ENCODE measurements around the gene ACTRT2. TPM values are rescaled to one million over a fixed set of nuclear protein-coding genes. Genes with fewer than 3 reads are reported as not detected.

ACTRT2 gene
- total and polyA plus RNA-seq, 7 experiments from 2014 or later: not detected

GRCh38 chr1:3070644-3071564 lies 49.6 kb downstream of the ACTRT2 start:
- intact Hi-C loops (cut with micrococcal nuclease): loop anchor here in 1 of 2 donors (10.0 kb wide), 1 partner anchor 56 kb away; no protein-coding TSS in a partner anchor
- peaks cover 0 to 2% (median 0%) of the 10 kb centered on the region in 5 donors for H3K36me3 Mint-ChIP-seq
- ATAC-seq: no peak
- peak overlapping the region in 4 of 10 donors; percentile 46 to 76 (median 62) for H3K4me3 Mint-ChIP-seq
- Histone ChIP-seq H3K4me1 (ENCODE audit: control insufficient read depth in 2 of 2, insufficient read depth in 2 of 2, low read length in 2 of 2) (no peaks in the 10 kb centered on the region), H3K27ac (ENCODE audit: low read depth, low read length) (no peak overlapping the region), H3K36me3 (ENCODE audit: control insufficient read depth in 2 of 3, insufficient read depth in 3 of 3, low read length in 3 of 3) (no peaks in the 10 kb centered on the region), H3K9me3 (ENCODE audit: control insufficient read depth in 2 of 3, low read length in 3 of 3) (no peaks in the 10 kb centered on the region), H3K27me3 (ENCODE audit: control insufficient read depth in 2 of 2, insufficient read depth in 2 of 2, low read length in 2 of 2) (no peaks in the 10 kb centered on the region), H3K4me3 (ENCODE audit: low read length) (no peak overlapping the region)
- no peak overlapping the region for H3K27ac Mint-ChIP-seq
- peaks cover 0 to 7% (median 2%) of the 10 kb centered on the region in 7 donors for H3K4me1 Mint-ChIP-seq
- H3K27me3 Mint-ChIP-seq: peaks cover 0 to 33% (median 14%) of the 10 kb centered on the region in 5 donors
- no peaks in the 10 kb centered on the region for H3K9me3 Mint-ChIP-seq
- CTCF ChIA-PET: no interaction called here
- DNase-seq: peak in 1 of 9 donors; percentile 7
- POLR2A ChIA-PET: no interaction called here

GRCh38 chr1:3071565-3072390 lies 50.5 kb downstream of the ACTRT2 start:
- H3K27ac ChIP-seq (ENCODE audit: low read depth, low read length): no peak overlapping the region
- Mint-ChIP-seq H3K27ac (no peak overlapping the region), H3K36me3 (peaks cover 0 to 2% (median 0%) of the 10 kb centered on the region in 5 donors), H3K27me3 (peaks cover 0 to 30% (median 14%) of the 10 kb centered on the region in 5 donors), H3K4me1 (peaks cover 0 to 7% (median 2%) of the 10 kb centered on the region in 7 donors), H3K9me3 (no peaks in the 10 kb centered on the region), H3K4me3 (peak overlapping the region in 5 of 10 donors; percentile 16 to 76 (median 29))
- peak in 1 of 9 donors; percentile 6 for DNase-seq
- ChIA-PET CTCF (no interaction called here), POLR2A (no interaction called here)
- no peak for ATAC-seq
- no peaks in the 10 kb centered on the region for H3K9me3 ChIP-seq (ENCODE audit: control insufficient read depth in 2 of 3, low read length in 3 of 3)
- no peak overlapping the region for H3K4me3 ChIP-seq (ENCODE audit: low read length)
- H3K27me3 ChIP-seq (ENCODE audit: control insufficient read depth in 2 of 2, insufficient read depth in 2 of 2, low read length in 2 of 2): no peaks in the 10 kb centered on the region
- no peaks in the 10 kb centered on the region for H3K36me3 ChIP-seq (ENCODE audit: control insufficient read depth in 2 of 3, insufficient read depth in 3 of 3, low read length in 3 of 3)
- H3K4me1 ChIP-seq (ENCODE audit: control insufficient read depth in 2 of 2, insufficient read depth in 2 of 2, low read length in 2 of 2): no peaks in the 10 kb centered on the region
- intact Hi-C loops (cut with micrococcal nuclease): loop anchor here in 1 of 2 donors (10.0 kb wide), 1 partner anchor 57 kb away; no protein-coding TSS in a partner anchor

Other genes starting within 250 kb of the ACTRT2 start
- gene TTC34, start 219.8 kb upstream of the ACTRT2 start, total RNA-seq: 1 to 10 TPM; 1.6 to 8.0 (median 2.3) TPM
- gene TTC34, start 219.8 kb upstream of the ACTRT2 start, polyA plus RNA-seq: under 1 TPM; 0.28 to 0.47 TPM
- under 1 TPM; 0.05 to 0.61 (median 0.36) TPM for gene PRDM16, start 47.7 kb downstream of the ACTRT2 start, total RNA-seq
- gene PRDM16, start 47.7 kb downstream of the ACTRT2 start, polyA plus RNA-seq: not detected